ENCODE data around the gene TP53INP2.

DNA sequence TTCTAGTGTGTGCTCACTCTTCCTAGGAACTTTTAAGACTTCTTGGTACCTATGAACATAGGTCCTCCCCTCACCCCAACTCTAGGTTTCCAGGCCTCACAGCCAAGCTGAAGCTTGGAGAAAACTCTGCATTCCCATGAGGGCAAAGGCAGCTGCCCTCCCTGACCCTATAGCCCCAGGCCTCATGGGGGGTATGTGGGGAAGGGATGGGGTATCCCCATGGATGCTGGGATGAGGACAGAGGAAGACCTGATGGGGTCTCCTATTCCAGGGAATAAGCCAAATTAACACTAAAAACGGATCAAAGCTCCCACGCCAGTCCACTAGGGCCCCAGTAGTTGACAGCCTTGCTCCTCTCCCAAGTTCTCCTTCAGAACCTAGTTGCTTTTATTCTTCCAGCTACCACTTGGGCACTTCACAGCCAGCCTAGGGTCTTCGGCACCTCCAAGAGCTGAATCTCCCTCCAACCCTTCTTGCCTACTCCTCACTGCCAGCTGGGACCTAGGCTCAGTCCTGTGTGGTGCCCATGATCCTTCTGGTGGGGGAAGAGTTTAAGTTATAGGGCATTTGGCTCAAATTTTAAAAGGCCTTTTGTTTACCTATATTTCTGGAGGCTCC lies 7.8 kb downstream of the TP53INP2 start:
- TF ChIP-seq EZH2 (IDR thresholded peaks at IDR 0.05) (no peak), POLR2AphosphoS5 (IDR thresholded peaks at IDR 0.05; ENCODE audit: borderline replicate concordance, low read depth, low read length) (no peak)
